Left ventricle myocardium inferior (tissue), 1 donor: Measurements from ENCODE around the gene MYO5B. TPM values are rescaled to one million over a fixed set of nuclear protein-coding genes. Genes with fewer than 3 reads are reported as not detected.

Source experiments
- DNase-seq: peaks from one replicate; pipeline ENCODE4 v3.0.0-alpha.2; 2020
- H3K27ac ChIP-seq: fragments of 200-600 bp; replicated peaks from 2 replicates; pipeline ENCODE4 v1.8.0; 2021
- H3K27me3 ChIP-seq: fragments of 200-600 bp; 2 replicates; pipeline ENCODE4 v1.8.0; 2021; ENCODE audit warnings: low read depth
- H3K36me3 ChIP-seq: fragments of 200-600 bp; 2 replicates; pipeline ENCODE4 v1.8.0; 2021
- H3K4me1 ChIP-seq: fragments of 200-600 bp; 2 replicates; pipeline ENCODE4 v1.8.0; 2021
- H3K4me3 ChIP-seq: fragments of 200-600 bp; 2 replicates; pipeline ENCODE4 v1.8.0; 2021; ENCODE audit warnings: mild to moderate bottlenecking, moderate library complexity
- H3K9me3 ChIP-seq: fragments of 200-600 bp; replicated peaks from 2 replicates; pipeline ENCODE4 v1.8.0; 2021
- intact Hi-C: fragments of 100-400 bp; cut with micrococcal nuclease; formaldehyde crosslinking; loops from one replicate; pipeline ENCODE4 v1.11.0; 2022
- total RNA-seq: library from RNA; stranded (reverse); fragmentation: NEBNext Ultra II Directional; extraction: Animal tissue kit (Norgen Biotek cat#: 25700); gene quantifications from one replicate; pipeline ENCODE4 v1.2.1, GENCODE V29; 2021
- TF ChIP-seq, protein P1 (sequence below): fragments of 200-600 bp; IDR thresholded peaks from 2 replicates; pipeline ENCODE4 v1.8.0; 2021; ENCODE audit warnings: antibody characterized with exemption, mild to moderate bottlenecking, borderline replicate concordance
- donor health status: DM: no; HTN: yes; CAD: no; lungs with severe emphysema.

MYO5B gene
- total RNA-seq, 1 donor from 2014 or later: 0.44 TPM

DNA sequence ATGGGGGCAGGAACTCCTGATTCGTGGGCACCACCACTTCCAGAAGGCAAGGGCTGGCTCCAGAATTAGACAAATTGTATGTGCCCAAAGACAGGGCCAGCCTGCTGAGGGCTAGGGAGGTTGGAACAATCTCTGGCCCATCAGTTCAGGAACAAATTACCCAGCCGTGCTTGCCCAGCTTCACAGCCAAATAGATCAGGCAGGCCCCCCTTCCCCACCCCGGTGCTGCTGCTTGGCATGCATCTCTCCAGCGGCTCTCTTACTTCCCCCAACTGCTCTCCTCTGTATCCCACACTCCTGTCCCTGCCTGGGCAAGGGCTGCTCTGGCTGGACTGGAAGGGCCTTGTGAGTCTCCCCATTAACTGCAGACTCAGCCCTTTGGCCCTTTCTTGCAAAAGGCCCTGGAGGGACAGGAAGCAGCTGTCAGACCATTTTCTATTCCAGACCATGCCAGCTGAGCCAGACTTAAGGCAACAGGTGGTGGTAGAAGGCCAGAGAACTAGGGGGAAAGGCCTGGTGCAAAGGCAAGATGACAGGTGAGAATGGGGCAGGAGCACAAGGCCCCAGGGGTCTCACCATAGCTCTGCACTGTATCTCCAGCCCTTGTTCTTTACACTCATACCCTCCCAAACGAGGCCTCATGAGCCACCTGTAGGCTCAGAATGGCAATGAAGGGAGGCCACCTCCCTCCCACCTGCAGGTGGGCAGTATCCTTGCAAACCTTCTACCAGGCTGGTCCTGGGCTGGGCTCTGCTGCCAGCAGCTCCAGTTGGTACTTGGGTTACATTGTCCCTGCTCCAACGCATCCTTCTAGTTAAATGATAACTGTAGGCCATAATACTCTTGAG lies 350.9 kb downstream of the MYO5B start:
- Histone ChIP-seq H3K27ac (no peak overlapping the region), H3K36me3 (no peaks in the 10 kb centered on the region), H3K9me3 (no peaks in the 10 kb centered on the region), H3K27me3 (peaks cover 41% of the 10 kb centered on the region), H3K4me3 (no peak overlapping the region), H3K4me1 (no peaks in the 10 kb centered on the region)
- TF ChIP-seq, protein P1, sequence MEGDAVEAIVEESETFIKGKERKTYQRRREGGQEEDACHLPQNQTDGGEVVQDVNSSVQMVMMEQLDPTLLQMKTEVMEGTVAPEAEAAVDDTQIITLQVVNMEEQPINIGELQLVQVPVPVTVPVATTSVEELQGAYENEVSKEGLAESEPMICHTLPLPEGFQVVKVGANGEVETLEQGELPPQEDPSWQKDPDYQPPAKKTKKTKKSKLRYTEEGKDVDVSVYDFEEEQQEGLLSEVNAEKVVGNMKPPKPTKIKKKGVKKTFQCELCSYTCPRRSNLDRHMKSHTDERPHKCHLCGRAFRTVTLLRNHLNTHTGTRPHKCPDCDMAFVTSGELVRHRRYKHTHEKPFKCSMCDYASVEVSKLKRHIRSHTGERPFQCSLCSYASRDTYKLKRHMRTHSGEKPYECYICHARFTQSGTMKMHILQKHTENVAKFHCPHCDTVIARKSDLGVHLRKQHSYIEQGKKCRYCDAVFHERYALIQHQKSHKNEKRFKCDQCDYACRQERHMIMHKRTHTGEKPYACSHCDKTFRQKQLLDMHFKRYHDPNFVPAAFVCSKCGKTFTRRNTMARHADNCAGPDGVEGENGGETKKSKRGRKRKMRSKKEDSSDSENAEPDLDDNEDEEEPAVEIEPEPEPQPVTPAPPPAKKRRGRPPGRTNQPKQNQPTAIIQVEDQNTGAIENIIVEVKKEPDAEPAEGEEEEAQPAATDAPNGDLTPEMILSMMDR: no peak
- intact Hi-C loops: no loop called here
- no peak for DNase-seq

DNA sequence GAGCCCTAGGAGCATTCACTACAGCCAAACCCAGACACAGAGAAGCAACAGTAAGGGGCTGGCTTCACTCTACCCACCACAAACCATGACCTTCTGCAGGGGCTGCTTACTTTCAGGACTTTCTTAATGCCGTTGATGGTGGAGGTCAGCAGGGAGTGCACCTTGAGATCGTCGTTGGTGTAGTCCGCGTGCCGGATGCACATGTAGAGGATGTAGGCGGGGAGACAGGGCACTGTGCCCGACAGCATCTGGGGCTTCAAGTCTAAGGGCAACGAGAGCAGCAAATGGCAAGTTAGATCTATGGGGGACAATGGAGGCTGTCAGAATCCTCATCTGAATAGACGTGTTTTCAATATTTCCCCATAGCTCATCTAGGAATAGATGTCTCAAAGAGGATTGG lies 351.8 kb downstream of the MYO5B start:
- Histone ChIP-seq H3K27ac (no peak overlapping the region), H3K9me3 (no peaks in the 10 kb centered on the region), H3K4me3 (no peak overlapping the region), H3K36me3 (no peaks in the 10 kb centered on the region), H3K27me3 (peaks cover 34% of the 10 kb centered on the region), H3K4me1 (no peaks in the 10 kb centered on the region)
- intact Hi-C loops: no loop called here
- TF ChIP-seq, protein P1: no peak
- no peak for DNase-seq

DNA sequence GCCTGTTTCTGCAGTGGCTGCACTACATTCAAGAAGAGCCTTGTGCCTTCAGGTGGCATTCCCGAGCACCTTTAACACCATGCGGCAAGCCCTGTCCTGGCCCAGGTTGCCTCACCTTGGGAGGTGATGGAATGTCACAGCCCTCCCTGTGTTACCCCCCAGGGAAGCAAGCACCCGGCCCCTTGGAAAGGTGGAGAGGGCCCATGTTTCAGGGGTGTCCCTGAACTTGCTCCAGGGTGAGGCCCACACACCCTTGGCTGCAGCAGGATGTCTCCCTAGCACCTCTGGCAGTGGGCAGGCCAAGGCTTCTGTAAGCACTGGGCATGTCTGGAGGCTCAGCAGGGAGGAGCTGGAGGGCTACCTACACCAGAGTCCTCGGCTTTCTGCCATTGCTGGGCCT lies 352.3 kb downstream of the MYO5B start:
- DNase-seq: no peak
- intact Hi-C loops: no loop called here
- TF ChIP-seq, protein P1: no peak
- Histone ChIP-seq H3K9me3 (no peaks in the 10 kb centered on the region), H3K36me3 (no peaks in the 10 kb centered on the region), H3K27ac (no peak overlapping the region), H3K27me3 (peaks cover 29% of the 10 kb centered on the region), H3K4me3 (no peak overlapping the region), H3K4me1 (no peaks in the 10 kb centered on the region)

DNA sequence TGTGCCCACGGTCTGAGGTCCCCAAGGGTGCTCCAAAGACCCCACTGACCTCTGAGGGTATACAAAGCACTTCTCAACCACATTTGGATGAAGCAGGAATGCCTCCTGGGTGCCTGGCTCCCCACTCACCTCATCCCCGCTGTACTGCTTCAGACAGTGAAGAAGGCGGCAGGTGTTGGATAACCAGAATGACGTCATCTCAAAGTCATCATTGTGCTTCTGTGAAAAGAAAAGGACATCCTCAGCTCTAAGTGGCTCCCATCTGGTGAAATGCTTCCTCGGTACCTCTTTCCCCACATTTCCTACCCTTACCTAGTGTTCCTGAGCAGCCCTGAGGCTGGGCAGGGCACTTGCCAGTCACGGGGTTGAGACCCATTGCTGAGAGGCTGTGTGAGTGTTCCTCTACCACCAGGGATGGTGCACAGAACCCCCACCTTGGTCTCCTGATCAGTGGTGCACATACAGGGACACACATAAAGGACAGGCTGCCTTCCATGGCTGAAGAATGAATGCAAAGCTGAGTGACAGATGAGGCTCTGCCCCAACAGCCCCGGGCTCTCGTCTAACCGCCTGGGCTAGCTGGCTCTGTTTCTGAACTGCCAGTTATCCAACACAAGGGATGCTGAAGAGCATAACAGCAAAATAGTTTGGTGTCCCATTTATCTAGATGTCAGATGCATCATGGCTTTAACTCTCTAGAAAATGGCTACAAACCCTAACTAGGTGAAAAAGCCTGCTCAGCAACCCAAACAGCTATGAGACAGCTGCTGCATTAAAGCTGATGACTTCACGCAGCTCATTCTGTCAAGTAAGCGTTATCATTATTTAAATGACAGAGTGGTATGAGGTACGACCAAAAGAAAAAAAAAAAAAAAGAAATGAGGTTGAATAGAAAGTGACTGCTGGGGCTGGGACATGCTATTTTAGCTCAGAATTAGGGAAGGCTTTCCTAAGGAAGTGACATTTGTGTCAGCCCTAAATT lies 353.4 kb downstream of the MYO5B start:
- Histone ChIP-seq H3K4me1 (no peaks in the 10 kb centered on the region), H3K36me3 (no peaks in the 10 kb centered on the region), H3K4me3 (no peak overlapping the region), H3K27ac (no peak overlapping the region), H3K9me3 (no peaks in the 10 kb centered on the region), H3K27me3 (peaks cover 19% of the 10 kb centered on the region)
- DNase-seq: no peak
- TF ChIP-seq, protein P1: no peak
- intact Hi-C loops: no loop called here

DNA sequence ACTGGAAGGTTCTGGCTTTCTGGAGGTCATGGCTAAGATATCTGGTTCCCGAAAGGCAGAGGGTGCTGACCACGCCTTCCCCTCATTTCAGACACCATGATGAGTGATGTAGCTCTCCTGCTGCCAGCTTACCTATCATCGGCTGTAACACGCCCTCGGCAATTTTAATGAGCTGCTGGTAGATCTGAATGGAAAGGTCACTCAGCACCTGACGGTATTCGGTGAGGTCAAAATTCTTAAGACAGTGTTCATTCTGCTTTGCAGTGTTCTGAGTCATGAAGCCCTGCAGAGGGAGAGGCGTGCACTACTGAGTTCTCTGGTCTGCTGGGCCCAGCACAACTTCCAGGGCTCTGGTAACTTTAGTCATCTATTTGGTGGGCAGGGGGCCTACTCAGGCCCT lies 355.9 kb downstream of the MYO5B start:
- intact Hi-C loops: no loop called here
- no peak overlapping the region for H3K4me3 ChIP-seq
- H3K36me3 ChIP-seq: no peaks in the 10 kb centered on the region
- H3K4me1 ChIP-seq: peaks cover 3% of the 10 kb centered on the region
- H3K27me3 ChIP-seq: peaks cover 2% of the 10 kb centered on the region
- TF ChIP-seq, protein P1: no peak
- H3K9me3 ChIP-seq: no peaks in the 10 kb centered on the region
- no peak overlapping the region for H3K27ac ChIP-seq
- DNase-seq: no peak
